ENCODE data around the gene ABCC1.

ABCC1 gene

GRCh38 chr16:16105646-16106045, 156.2 kb downstream of the ABCC1 start:
- no peak overlapping the region for H2AFZ ChIP-seq (ENCODE audit: low read length)
- H3F3A ChIP-seq (ENCODE audit: insufficient read depth, low read length) = peaks cover 7% of the 10 kb centered on the region; the same call in 1 of the 2 replicates

GRCh38 chr16:16106466-16106865, 157.1 kb downstream of the ABCC1 start:
- H3K36me3 ChIP-seq (ENCODE audit: insufficient read depth, low read length) = peaks cover 77% of the 10 kb centered on the region
- no peaks in the 10 kb centered on the region for H3K9me2 ChIP-seq (ENCODE audit: low read depth, low read length)
- peaks cover 32% of the 10 kb centered on the region for H3K4me1 ChIP-seq (ENCODE audit: insufficient read depth, low read length, severe bottlenecking)
- no peaks in the 10 kb centered on the region for H3K79me2 ChIP-seq (ENCODE audit: insufficient read depth, low read length)
- no peak overlapping the region for H2AFZ ChIP-seq (ENCODE audit: low read length)
- no peaks in the 10 kb centered on the region for H3K27me3 ChIP-seq (ENCODE audit: insufficient read depth, low read length)
- no peaks in the 10 kb centered on the region for H4K20me1 ChIP-seq (ENCODE audit: insufficient read depth, low read length)
- no peak overlapping the region for H3K4me3 ChIP-seq (ENCODE audit: low read depth, low read length, poor library complexity, severe bottlenecking)
- TF ChIP-seq CTCF (IDR thresholded peaks at IDR 0.05; ENCODE audit: low read length) = no peak
- TF ChIP-seq EZH2 (IDR thresholded peaks at IDR 0.05; ENCODE audit: borderline replicate concordance, low read length) = no peak
- H3K4me2 ChIP-seq (ENCODE audit: low read length) = no peak overlapping the region
- H3F3A ChIP-seq (ENCODE audit: insufficient read depth, low read length) = peaks cover 7% of the 10 kb centered on the region; the same call in 1 of the 2 replicates
- H3K9ac ChIP-seq (ENCODE audit: low read length) = no peak overlapping the region
- no peaks in the 10 kb centered on the region for H3K9me3 ChIP-seq (ENCODE audit: low read length)
- H3K27ac ChIP-seq (ENCODE audit: low read depth, low read length, poor library complexity, severe bottlenecking) = peak overlapping the region; percentile 94

More at GRCh38 chr16:16105646-16106045, 156.2 kb downstream of the ABCC1 start:
- H3K9ac ChIP-seq (ENCODE audit: low read length) = peak overlapping the region; percentile 55; the same call in 1 of the 2 replicates
- peak overlapping the region; percentile 94 for H3K27ac ChIP-seq (ENCODE audit: low read depth, low read length, poor library complexity, severe bottlenecking)
- H4K20me1 ChIP-seq (ENCODE audit: insufficient read depth, low read length) = no peaks in the 10 kb centered on the region
- H3K4me2 ChIP-seq (ENCODE audit: low read length) = peak overlapping the region; percentile 59; the same call in 1 of the 2 replicates
- peaks cover 33% of the 10 kb centered on the region for H3K4me1 ChIP-seq (ENCODE audit: insufficient read depth, low read length, severe bottlenecking)
- no peak for TF ChIP-seq EZH2 (IDR thresholded peaks at IDR 0.05; ENCODE audit: borderline replicate concordance, low read length)
- no peak for TF ChIP-seq CTCF (IDR thresholded peaks at IDR 0.05; ENCODE audit: low read length)
- peak overlapping the region; percentile 30 for H3K4me3 ChIP-seq (ENCODE audit: low read depth, low read length, poor library complexity, severe bottlenecking)
- H3K9me3 ChIP-seq (ENCODE audit: low read length) = no peaks in the 10 kb centered on the region
- H3K27me3 ChIP-seq (ENCODE audit: insufficient read depth, low read length) = no peaks in the 10 kb centered on the region
- H3K79me2 ChIP-seq (ENCODE audit: insufficient read depth, low read length) = no peaks in the 10 kb centered on the region
- no peaks in the 10 kb centered on the region for H3K9me2 ChIP-seq (ENCODE audit: low read depth, low read length)
- peaks cover 74% of the 10 kb centered on the region for H3K36me3 ChIP-seq (ENCODE audit: insufficient read depth, low read length)

GRCh38 chr16:16107839-16108238, 158.4 kb downstream of the ABCC1 start:
- H3K4me2 ChIP-seq (ENCODE audit: low read length) = no peak overlapping the region
- no peaks in the 10 kb centered on the region for H3K79me2 ChIP-seq (ENCODE audit: insufficient read depth, low read length)
- H3K9me2 ChIP-seq (ENCODE audit: low read depth, low read length) = no peaks in the 10 kb centered on the region
- no peak overlapping the region for H3K9ac ChIP-seq (ENCODE audit: low read length)
- H3K36me3 ChIP-seq (ENCODE audit: insufficient read depth, low read length) = peaks cover 77% of the 10 kb centered on the region
- H3K4me1 ChIP-seq (ENCODE audit: insufficient read depth, low read length, severe bottlenecking) = peaks cover 32% of the 10 kb centered on the region
- H3K27me3 ChIP-seq (ENCODE audit: insufficient read depth, low read length) = no peaks in the 10 kb centered on the region
- no peaks in the 10 kb centered on the region for H4K20me1 ChIP-seq (ENCODE audit: insufficient read depth, low read length)
- no peak overlapping the region for H3K27ac ChIP-seq (ENCODE audit: low read depth, low read length, poor library complexity, severe bottlenecking)
- no peaks in the 10 kb centered on the region for H3K9me3 ChIP-seq (ENCODE audit: low read length)
- H3F3A ChIP-seq (ENCODE audit: insufficient read depth, low read length) = peaks cover 7% of the 10 kb centered on the region; the same call in 1 of the 2 replicates
- H3K4me3 ChIP-seq (ENCODE audit: low read depth, low read length, poor library complexity, severe bottlenecking) = no peak overlapping the region
- TF ChIP-seq EZH2 (IDR thresholded peaks at IDR 0.05; ENCODE audit: borderline replicate concordance, low read length) = no peak
- no peak for TF ChIP-seq CTCF (IDR thresholded peaks at IDR 0.05; ENCODE audit: low read length)
- no peak overlapping the region for H2AFZ ChIP-seq (ENCODE audit: low read length)
